Gastroesophageal sphincter (tissue), 3 donors: ENCODE data around the gene CENPK.

Source experiments
- CTCF ChIP-seq, 4 experiments: fragments of 200-600 bp in 2 of 4; fragments of 450-650 bp in 2 of 4; sonication (generic) in 1 of 4; IDR thresholded peaks; one replicate each; pipeline ENCODE4 v1.5.1; 2017 to 2019; ENCODE audit warnings: antibody characterized with exemption in 4 of 4, mild to moderate bottlenecking in 2 of 4, moderate library complexity in 2 of 4
- POLR2A ChIP-seq, 2 donors: fragments of 450-650 bp; IDR thresholded peaks; one replicate each; pipeline ENCODE4 v1.6.1; 2017; ENCODE audit warnings: antibody characterized with exemption in 2 of 2, mild to moderate bottlenecking in 2 of 2, moderate library complexity in 1 of 2

GRCh38 chr5:65468633-65469032 is 94.3 kb downstream of the CENPK start:
- TF ChIP-seq CTCF (IDR thresholded peaks at IDR 0.05) = no peak
- TF ChIP-seq POLR2A (IDR thresholded peaks at IDR 0.05) = no peak
